ENCODE measurements around the gene RTCA.
"Not testable (repeated sequence)": the region's sequence is repeated elsewhere in the genome, so short reads cannot be mapped to it uniquely, and the experiment has no call there.

The RTCA gene

GRCh38 chr1:100325415-100326324 lies 59.7 kb downstream of the RTCA start:
- peak in 1 of 2 experiments; percentile 65 for DNase-seq (ENCODE audit: low spot score in 2 of 2)
- peaks cover 22% of the 10 kb centered on the region for H3K4me1 ChIP-seq
- H3K9me3 ChIP-seq: no peaks in the 10 kb centered on the region
- H3K4me3 ChIP-seq: no peak overlapping the region
- no peaks in the 10 kb centered on the region for H3K36me3 ChIP-seq (replicated peaks)
- peaks cover 5% of the 10 kb centered on the region; the same call in 1 of the 2 replicates for H3K27me3 ChIP-seq (ENCODE audit: low read depth)
- in situ Hi-C loops (cut with MboI; ENCODE audit: low sequenced_read_pairs): no loop called here

GRCh38 chr1:100326325-100326670 lies 60.3 kb downstream of the RTCA start:
- H3K9me3 ChIP-seq; H3K27me3 ChIP-seq (ENCODE audit: low read depth); in situ Hi-C loops (cut with MboI; ENCODE audit: low sequenced_read_pairs); DNase-seq (ENCODE audit: low spot score in 2 of 2); H3K4me3 ChIP-seq; H3K36me3 ChIP-seq (replicated peaks): not testable (repeated sequence)
- H3K4me1 ChIP-seq: peaks cover 22% of the 10 kb centered on the region

GRCh38 chr1:100328133-100328532 lies 62.1 kb downstream of the RTCA start:
- H3K4me3 ChIP-seq: no peak overlapping the region
- H3K4me1 ChIP-seq: peaks cover 13% of the 10 kb centered on the region
- H3K27me3 ChIP-seq (ENCODE audit: low read depth): peaks cover 5% of the 10 kb centered on the region; the same call in 1 of the 2 replicates
- H3K36me3 ChIP-seq (replicated peaks): no peaks in the 10 kb centered on the region
- no peaks in the 10 kb centered on the region for H3K9me3 ChIP-seq
- in situ Hi-C loops (cut with MboI; ENCODE audit: low sequenced_read_pairs): no loop called here
- DNase-seq (ENCODE audit: low spot score in 2 of 2): no peak

- DNase-seq (ENCODE audit: low spot score in 2 of 2); H3K4me1 ChIP-seq; H3K36me3 ChIP-seq (replicated peaks); H3K27me3 ChIP-seq (ENCODE audit: low read depth); H3K9me3 ChIP-seq; H3K4me3 ChIP-seq; in situ Hi-C loops (cut with MboI; ENCODE audit: low sequenced_read_pairs): not testable (repeated sequence)
Measured at GRCh38 chr1:100331146-100331545, 65.1 kb downstream of the RTCA start.

GRCh38 chr1:100332331-100332730 lies 66.3 kb downstream of the RTCA start:
- in situ Hi-C loops (cut with MboI; ENCODE audit: low sequenced_read_pairs): no loop called here
- Histone ChIP-seq H3K36me3 (replicated peaks) (no peaks in the 10 kb centered on the region), H3K27me3 (ENCODE audit: low read depth) (no peaks in the 10 kb centered on the region; the same call in none of the 2 replicates), H3K4me1 (no peaks in the 10 kb centered on the region), H3K9me3 (no peaks in the 10 kb centered on the region), H3K4me3 (no peak overlapping the region)
- no peak for DNase-seq (ENCODE audit: low spot score in 2 of 2)

GRCh38 chr1:100335436-100335835 lies 69.4 kb downstream of the RTCA start:
- Histone ChIP-seq H3K4me3 (no peak overlapping the region), H3K27me3 (ENCODE audit: low read depth) (no peaks in the 10 kb centered on the region; the same call in none of the 2 replicates), H3K36me3 (replicated peaks) (no peaks in the 10 kb centered on the region), H3K9me3 (no peaks in the 10 kb centered on the region), H3K4me1 (no peaks in the 10 kb centered on the region)
- in situ Hi-C loops (cut with MboI; ENCODE audit: low sequenced_read_pairs): no loop called here
- DNase-seq (ENCODE audit: low spot score in 2 of 2): no peak

GRCh38 chr1:100337878-100338277 lies 71.9 kb downstream of the RTCA start:
- DNase-seq (ENCODE audit: low spot score in 2 of 2); H3K36me3 ChIP-seq (replicated peaks); H3K27me3 ChIP-seq (ENCODE audit: low read depth); in situ Hi-C loops (cut with MboI; ENCODE audit: low sequenced_read_pairs); H3K4me3 ChIP-seq; H3K9me3 ChIP-seq; H3K4me1 ChIP-seq: not testable (repeated sequence)

- H3K9me3 ChIP-seq; DNase-seq (ENCODE audit: low spot score in 2 of 2); H3K36me3 ChIP-seq (replicated peaks); in situ Hi-C loops (cut with MboI; ENCODE audit: low sequenced_read_pairs); H3K4me3 ChIP-seq; H3K4me1 ChIP-seq; H3K27me3 ChIP-seq (ENCODE audit: low read depth): not testable (repeated sequence)
Measured at GRCh38 chr1:100339735-100340134, 73.7 kb downstream of the RTCA start.

GRCh38 chr1:100340494-100340893 lies 74.5 kb downstream of the RTCA start:
- Histone ChIP-seq H3K36me3 (replicated peaks) (no peaks in the 10 kb centered on the region), H3K9me3 (no peaks in the 10 kb centered on the region), H3K4me3 (no peak overlapping the region), H3K27me3 (ENCODE audit: low read depth) (no peaks in the 10 kb centered on the region; the same call in none of the 2 replicates), H3K4me1 (no peaks in the 10 kb centered on the region)
- DNase-seq (ENCODE audit: low spot score in 2 of 2): no peak
- in situ Hi-C loops (cut with MboI; ENCODE audit: low sequenced_read_pairs): no loop called here

GRCh38 chr1:100342348-100342747 lies 76.3 kb downstream of the RTCA start:
- Histone ChIP-seq H3K4me1 (no peaks in the 10 kb centered on the region), H3K9me3 (no peaks in the 10 kb centered on the region)
- DNase-seq (ENCODE audit: low spot score in 2 of 2): no peak

More at GRCh38 chr1:100342348-100342747, 76.3 kb downstream of the RTCA start:
- no peaks in the 10 kb centered on the region for H3K27me3 ChIP-seq (ENCODE audit: low read depth)
- H3K36me3 ChIP-seq (replicated peaks): no peaks in the 10 kb centered on the region
- in situ Hi-C loops (cut with MboI; ENCODE audit: low sequenced_read_pairs): no loop called here
- no peak overlapping the region for H3K4me3 ChIP-seq

Data from HAP-1 (cell line).